DOHH2 (cell line): Measurements from ENCODE around the gene SCAPER.

Source experiments
- CTCF ChIP-seq: fragments of 200-600 bp; sonication (generic); IDR thresholded peaks from one replicate; pipeline ENCODE4 v1.5.1; 2014; ENCODE audit warnings: antibody characterized with exemption, mild to moderate bottlenecking, low read depth, low read length; ENCODE audit not compliant: poor library complexity, severe bottlenecking
- EZH2phosphoT487 ChIP-seq: fragments of 200-600 bp; sonication (generic); IDR thresholded peaks from 2 replicates; pipeline ENCODE4 v1.6.1; 2017; ENCODE audit warnings: borderline replicate concordance, mild to moderate bottlenecking, antibody characterized with exemption, low read length, moderate library complexity, mixed read lengths

DNA sequence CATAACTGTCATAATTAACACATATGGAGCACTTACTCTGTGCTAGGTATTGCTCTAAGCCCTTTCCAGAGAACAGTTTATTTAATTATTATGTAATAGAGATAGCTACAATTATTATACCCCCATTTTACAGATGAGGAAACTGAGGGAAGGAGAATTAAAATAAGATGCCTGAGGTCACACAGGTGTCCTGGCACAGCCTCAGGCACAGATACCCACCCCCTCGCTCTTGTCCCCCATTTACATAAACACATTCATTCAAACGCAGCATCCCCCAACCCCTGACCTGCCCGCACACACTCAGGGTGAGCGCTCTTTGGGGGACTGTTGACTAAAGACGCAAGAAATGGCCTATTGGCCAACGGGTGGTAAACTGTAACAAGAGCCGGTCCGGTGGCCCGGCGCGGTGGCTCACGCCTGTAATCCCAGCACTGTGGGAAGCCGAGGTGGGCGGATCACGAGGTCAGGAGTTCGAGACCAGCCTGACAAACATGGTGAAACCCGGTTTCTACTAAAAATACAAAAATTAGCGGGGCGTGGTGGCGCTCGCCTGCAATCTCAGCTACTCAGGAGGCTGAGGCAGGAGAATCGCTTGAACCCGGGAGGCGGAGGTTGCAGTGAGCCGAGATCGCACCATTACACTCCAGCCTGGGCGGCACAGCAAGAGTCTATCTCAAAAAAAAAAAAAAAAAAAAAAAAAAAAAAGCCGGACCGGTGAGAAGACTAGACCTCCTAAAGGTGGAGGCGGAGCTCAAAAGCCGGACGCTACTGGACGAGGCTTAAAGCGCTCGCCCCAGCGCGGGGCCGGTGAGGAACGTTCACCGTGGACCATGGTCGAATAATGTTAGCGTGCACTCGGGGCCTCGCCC is 570.5 kb downstream of the SCAPER start:
- TF ChIP-seq CTCF: no peak
- no peak for TF ChIP-seq EZH2phosphoT487
